Adrenal gland (tissue), 12 donors: Measurements from ENCODE around the gene EEF1G. TPM values are rescaled to one million over a fixed set of nuclear protein-coding genes. Genes with fewer than 3 reads are reported as not detected.

ENCODE experiments used
- DNase-seq, 7 donors: peaks; one replicate each; pipeline ENCODE4 v3.0.0-alpha.2; 2019 to 2020
- H3K27ac ChIP-seq, 5 donors: fragments of 200-600 bp; sonication (generic) in 4 of 5; 1 replicate in 3 of 5; 2 replicates in 2 of 5; pipeline versions ENCODE4 v1.5.1 to v1.8.0; 2016 to 2020; ENCODE audit warnings: mild to moderate bottlenecking in 1 of 5
- H3K27me3 ChIP-seq: fragments of 200-600 bp; 2 replicates; pipeline ENCODE4 v1.8.0; 2021
- H3K36me3 ChIP-seq, 2 donors: fragments of 200-600 bp; replicated peaks in 1 of 2; 1 replicate in 1 of 2; 2 replicates in 1 of 2; pipeline versions ENCODE4 v1.5.1 to v1.8.0; 2018 to 2022
- H3K4me1 ChIP-seq, 2 donors: fragments of 200-600 bp; replicated peaks in 1 of 2; 1 replicate in 1 of 2; 2 replicates in 1 of 2; pipeline versions ENCODE4 v1.5.1 to v1.8.0; 2018 to 2021
- H3K4me3 ChIP-seq, 4 donors: fragments of 200-600 bp; sonication (generic) in 3 of 4; one replicate each; pipeline ENCODE4 v1.5.1; 2016 to 2018
- H3K9me3 ChIP-seq, 3 donors: fragments of 200-600 bp; sonication (generic) in 1 of 3; replicated peaks in 1 of 3; 1 replicate in 2 of 3; 2 replicates in 1 of 3; pipeline versions ENCODE4 v1.5.1 to v1.8.0; 2016 to 2021
- CTCF ChIP-seq, 6 experiments: fragments of 450-650 bp in 4 of 6; fragments of 200-600 bp in 2 of 6; sonication (generic) in 1 of 6; IDR thresholded peaks; 1 replicate in 5 of 6; 2 replicates in 1 of 6; pipeline versions ENCODE4 v1.5.1 to v1.8.0; 2016 to 2021; ENCODE audit warnings: antibody characterized with exemption in 6 of 6, mild to moderate bottlenecking in 2 of 6, moderate library complexity in 1 of 6
- POLR2A ChIP-seq, 2 donors: fragments of 450-650 bp; IDR thresholded peaks; one replicate each; pipeline ENCODE4 v1.6.1; 2017; ENCODE audit warnings: antibody characterized with exemption in 2 of 2, mild to moderate bottlenecking in 2 of 2, moderate library complexity in 1 of 2
- WGBS, 4 donors: extraction: QIAGEN DNeasy Blood & Tissue Kit in 2 of 4; methylation state at CpG; one replicate each; pipeline versions ENCODE4 v1.1.5 to v1.1.7; 2013 to 2017; 5-methylcytosine and 5-hydroxymethylcytosine counted together
- intact Hi-C, 2 donors: fragments of 100-400 bp; cut with DNase I; formaldehyde crosslinking; loops; one replicate each; pipeline versions ENCODE4 v1.14.1 to v1.15.0; 2022 to 2023
- polyA plus RNA-seq, 3 donors: library from polyadenylated mRNA; stranded (reverse); fragments of 200-250 nt in 2 of 3; fragments of 350-450 nt in 1 of 3; fragmentation: Illumina TruSeq in 1 of 3; extraction: RNeasy Lipid Tissue Mini Kit (QIAGEN cat#74804) in 1 of 3; gene quantifications; one replicate each; pipeline ENCODE4 v1.2.3, GENCODE V29; 2013 to 2014
- total RNA-seq, 9 donors: library from RNA; depleted of rRNA in 4 of 9; stranded (reverse); fragments of >200 nt in 4 of 9; fragments of 120-200 nt in 1 of 9; fragmentation: NEBNext Ultra II Directional in 1 of 9; extraction: Animal tissue kit (Norgen Biotek cat#: 25700) in 1 of 9; gene quantifications; one replicate each; pipeline versions ENCODE4 v1.1.0 to v1.2.4, GENCODE V29; 2013 to 2023
- donor health status: healthy with polysubstance abuse.
- donor health status: Bipolar disorder and iron deficiency.
- donor health status: DM: yes; HTN: yes; CAD: no.
- donor health status: DM: no; HTN: no; CAD: no.
- donor health status: DM: no; HTN: no; CAD: no.
- donor health status: DM: yes; HTN: yes; CAD: no.

The EEF1G gene
- total and polyA plus RNA-seq, 12 donors, result 646 to 1,585 (median 1,183) TPM

- H3K27me3 ChIP-seq, result no peaks in the 10 kb centered on the region
- H3K9me3 ChIP-seq, result no peaks in the 10 kb centered on the region
- no peak for TF ChIP-seq CTCF (IDR thresholded peaks at IDR 0.05)
- no peak for TF ChIP-seq POLR2A (IDR thresholded peaks at IDR 0.05)
- H3K4me1 ChIP-seq, result peaks cover 6 to 24% of the 10 kb centered on the region in 2 donors
- no peak overlapping the region for H3K27ac ChIP-seq
- intact Hi-C loops, result no loop called here
- 83 to 93% (median 89%) methylated on average over 2 of the region's 2 CpGs for WGBS, 4 donors
- no peak for DNase-seq
- no peak overlapping the region for H3K4me3 ChIP-seq
- H3K36me3 ChIP-seq, result peaks cover 0 to 52% of the 10 kb centered on the region in 2 donors
Measured at GRCh38 chr11:62579252-62579651, 5.6 kb upstream of the EEF1G start.

GRCh38 chr11:62578541-62578940, 4.8 kb upstream of the EEF1G start:
- H3K36me3 ChIP-seq, result peaks cover 0 to 52% of the 10 kb centered on the region in 2 donors
- no peaks in the 10 kb centered on the region for H3K27me3 ChIP-seq
- WGBS, 4 donors, result 93 to 96% (median 94%) methylated on average over 7 to 11 of the region's 11 CpGs
- H3K9me3 ChIP-seq, result no peaks in the 10 kb centered on the region
- intact Hi-C loops, result no loop called here
- DNase-seq, result no peak
- peak overlapping the region in 1 of 5 donors; percentile 36 for H3K27ac ChIP-seq
- TF ChIP-seq CTCF (IDR thresholded peaks at IDR 0.05), result no peak
- no peak for TF ChIP-seq POLR2A (IDR thresholded peaks at IDR 0.05)
- H3K4me1 ChIP-seq, result peaks cover 6 to 24% of the 10 kb centered on the region in 2 donors
- H3K4me3 ChIP-seq, result no peak overlapping the region

- WGBS, 4 donors, result 60 to 83% (median 74%) methylated on average over 12 of the region's 12 CpGs
- no peaks in the 10 kb centered on the region for H3K27me3 ChIP-seq
- no peak for TF ChIP-seq CTCF (IDR thresholded peaks at IDR 0.05)
- TF ChIP-seq POLR2A (IDR thresholded peaks at IDR 0.05), result peak in 1 of 2 donors; percentile 21
- peaks cover 13 to 33% of the 10 kb centered on the region in 2 donors for H3K4me1 ChIP-seq
- H3K36me3 ChIP-seq, result peaks cover 0 to 52% of the 10 kb centered on the region in 2 donors
- H3K4me3 ChIP-seq, result no peak overlapping the region
- peak in 3 of 7 donors; percentile 61 to 80 (median 65) for DNase-seq
- H3K9me3 ChIP-seq, result no peaks in the 10 kb centered on the region
- peak overlapping the region in 3 of 5 donors; percentile 1 to 98 (median 92) for H3K27ac ChIP-seq
- intact Hi-C loops, result no loop called here
Measured at GRCh38 chr11:62577046-62577714, 3.5 kb upstream of the EEF1G start.

GRCh38 chr11:62575837-62576236, 2.1 kb upstream of the EEF1G start:
- peaks cover 0 to 54% of the 10 kb centered on the region in 2 donors for H3K36me3 ChIP-seq
- H3K4me3 ChIP-seq, result no peak overlapping the region
- peak in 1 of 7 donors; percentile 17 for DNase-seq
- H3K9me3 ChIP-seq, result no peaks in the 10 kb centered on the region
- H3K4me1 ChIP-seq, result peaks cover 13 to 39% of the 10 kb centered on the region in 2 donors
- no peaks in the 10 kb centered on the region for H3K27me3 ChIP-seq
- TF ChIP-seq POLR2A (IDR thresholded peaks at IDR 0.05) (no peak), CTCF (IDR thresholded peaks at IDR 0.05) (no peak)
- peak overlapping the region in 2 of 5 donors; percentile 92 to 98 for H3K27ac ChIP-seq
- intact Hi-C loops, result no loop called here
- WGBS, 4 donors, result 79 to 90% (median 86%) methylated on average over 13 to 14 of the region's 14 CpGs
